Measurements from ENCODE around the gene ATP1A2. TPM values are rescaled to one million over a fixed set of nuclear protein-coding genes. Genes with fewer than 3 reads are reported as not detected.

The ATP1A2 gene
- total and polyA plus RNA-seq, 10 of the 15 experiments (the other 5 are each of a cell fraction or from before 2014, with no cell fraction given) = 0.15 TPM; not detected in 9

DNA sequence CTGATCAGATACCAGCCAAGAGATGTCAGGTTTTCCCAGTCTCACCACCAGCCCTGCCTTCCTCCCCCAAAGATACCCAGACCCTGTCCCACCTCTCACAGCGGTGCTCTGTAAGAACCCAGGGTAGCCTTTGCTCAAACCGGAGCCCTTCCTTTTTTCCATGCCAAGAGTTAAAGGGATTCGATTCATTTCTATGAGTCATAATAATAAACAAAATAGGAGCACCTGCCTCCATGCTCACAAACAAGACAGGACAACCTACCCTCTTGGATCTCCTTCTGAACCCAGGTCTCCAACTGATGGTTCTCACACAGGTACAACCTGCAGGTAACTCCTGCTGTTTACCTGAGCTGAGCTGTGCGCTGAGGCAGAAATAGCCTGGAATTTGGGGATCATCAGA, 5.9 kb upstream of the ATP1A2 start:
- Histone ChIP-seq H3K36me3 (ENCODE audit: control insufficient read depth in 2 of 2, insufficient read depth in 2 of 2, low read length in 1 of 2) (no peaks in the 10 kb centered on the region), H3K4me1 (ENCODE audit: control insufficient read depth, insufficient read depth, low read length) (no peaks in the 10 kb centered on the region), H3K79me2 (ENCODE audit: control insufficient read depth, insufficient read depth, low read length) (no peaks in the 10 kb centered on the region), H3K27ac (ENCODE audit: control insufficient read depth, insufficient read depth) (no peak overlapping the region), H4K20me1 (ENCODE audit: control insufficient read depth, insufficient read depth) (no peaks in the 10 kb centered on the region), H3K9me3 (replicated peaks; ENCODE audit: control insufficient read depth, insufficient read depth, low read length) (no peaks in the 10 kb centered on the region), H3K4me3 (no peak overlapping the region), H2AFZ (ENCODE audit: control insufficient read depth, low read depth, low read length) (no peak overlapping the region), H3K27me3 (replicated peaks in 1 of 2; ENCODE audit: control insufficient read depth in 2 of 2, insufficient read depth in 2 of 2, low read length in 1 of 2) (no peaks in the 10 kb centered on the region; a peak in 1 of 4 replicates), H3K4me2 (ENCODE audit: control insufficient read depth, insufficient read depth) (no peak overlapping the region), H3K9ac (ENCODE audit: control insufficient read depth, insufficient read depth, low read length) (no peak overlapping the region)
- ChIA-PET CTCF (interaction anchor here (1.2 to 11.6 kb wide), 11 partner anchors 12 to 267 kb away, joined by 3 to 189 read pairs (median 5); partner anchors contain the start of gene IGSF8), SMC1A (ENCODE audit: uncharacterized antibody, unreplicated experiment) (interaction anchor here (2.7 kb wide), 1 partner anchor 142 kb away, joined by 19 read pairs; no protein-coding TSS in a partner anchor), RAD21 (ENCODE audit: unreplicated experiment) (interaction anchor here (2.2 kb wide), 1 partner anchor 142 kb away, joined by 14 read pairs; no protein-coding TSS in a partner anchor), POLR2A (no interaction called here)
- DNase-seq (ENCODE audit: low read depth, low spot score) (no peak), ATAC-seq (no peak), FAIRE-seq (no peak)
- WGBS (ENCODE audit: insufficient coverage, insufficient replicate concordance, low lambda C conversion rate, missing lambda C conversion rate) = 65% methylated on average over 4 of the region's 4 CpGs
- in situ Hi-C loops (cut with MboI) = no loop called here
- intact Hi-C loops (cut with micrococcal nuclease; ENCODE audit: unreplicated experiment) = loop anchor here (2.0 kb wide), 1 partner anchor 143 kb away; no protein-coding TSS in a partner anchor
- BruUV-seq (replicated peaks) = no TSS peak
- TF ChIP-seq NFXL1 (IDR thresholded peaks at IDR 0.05; ENCODE audit: borderline replicate concordance) (no peak), MTA2 (IDR thresholded peaks at IDR 0.05; ENCODE audit: low read depth) (no peak), IRF3 (IDR thresholded peaks at IDR 0.05) (no peak), YBX1 (IDR thresholded peaks at IDR 0.05) (no peak), SUPT20H (IDR thresholded peaks at IDR 0.05; ENCODE audit: borderline replicate concordance, control insufficient read depth, low read depth, low read length) (no peak), EED (IDR thresholded peaks at IDR 0.05; ENCODE audit: low read depth) (no peak), CREB1 (IDR thresholded peaks at IDR 0.05; ENCODE audit: low read depth) (no peak), BACH1 (IDR thresholded peaks at IDR 0.05; ENCODE audit: borderline replicate concordance) (no peak), MYB (IDR thresholded peaks at IDR 0.05; ENCODE audit: borderline replicate concordance, low read depth, low read length) (no peak), RAD51 (IDR thresholded peaks at IDR 0.05) (no peak), TCF3 (IDR thresholded peaks at IDR 0.05; ENCODE audit: borderline replicate concordance, insufficient read depth, low read depth, low read length) (no peak), IKZF2 (IDR thresholded peaks at IDR 0.05) (no peak), SUZ12 (IDR thresholded peaks at IDR 0.05; ENCODE audit: unreplicated experiment) (no peak), SPI1 (IDR thresholded peaks at IDR 0.05; ENCODE audit: borderline replicate concordance, insufficient read depth, low read depth, low read length) (no peak), BCL3 (IDR thresholded peaks at IDR 0.05; ENCODE audit: borderline replicate concordance, insufficient read depth, low read depth, low read length, poor library complexity, severe bottlenecking) (no peak), ZBTB33 (IDR thresholded peaks at IDR 0.05) (no peak), PBX3 (IDR thresholded peaks at IDR 0.05; ENCODE audit: insufficient replicate concordance, low read depth, low read length) (no peak)
- TF ChIP-seq, protein P1, sequence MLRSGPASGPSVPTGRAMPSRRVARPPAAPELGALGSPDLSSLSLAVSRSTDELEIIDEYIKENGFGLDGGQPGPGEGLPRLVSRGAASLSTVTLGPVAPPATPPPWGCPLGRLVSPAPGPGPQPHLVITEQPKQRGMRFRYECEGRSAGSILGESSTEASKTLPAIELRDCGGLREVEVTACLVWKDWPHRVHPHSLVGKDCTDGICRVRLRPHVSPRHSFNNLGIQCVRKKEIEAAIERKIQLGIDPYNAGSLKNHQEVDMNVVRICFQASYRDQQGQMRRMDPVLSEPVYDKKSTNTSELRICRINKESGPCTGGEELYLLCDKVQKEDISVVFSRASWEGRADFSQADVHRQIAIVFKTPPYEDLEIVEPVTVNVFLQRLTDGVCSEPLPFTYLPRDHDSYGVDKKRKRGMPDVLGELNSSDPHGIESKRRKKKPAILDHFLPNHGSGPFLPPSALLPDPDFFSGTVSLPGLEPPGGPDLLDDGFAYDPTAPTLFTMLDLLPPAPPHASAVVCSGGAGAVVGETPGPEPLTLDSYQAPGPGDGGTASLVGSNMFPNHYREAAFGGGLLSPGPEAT (IDR thresholded peaks at IDR 0.05; ENCODE audit: low read depth) = no peak
